Left ventricle myocardium inferior (tissue), 1 donor: Measurements from ENCODE around the gene FXYD4. TPM values are rescaled to one million over a fixed set of nuclear protein-coding genes. Genes with fewer than 3 reads are reported as not detected.
A peak's percentile ranks its signal among the peaks of the same experiment; 100 is the strongest.

Source experiments
- DNase-seq: peaks from one replicate; pipeline ENCODE4 v3.0.0-alpha.2; 2020
- H3K27ac ChIP-seq: fragments of 200-600 bp; replicated peaks from 2 replicates; pipeline ENCODE4 v1.8.0; 2021
- H3K27me3 ChIP-seq: fragments of 200-600 bp; 2 replicates; pipeline ENCODE4 v1.8.0; 2021; ENCODE audit warnings: low read depth
- H3K36me3 ChIP-seq: fragments of 200-600 bp; 2 replicates; pipeline ENCODE4 v1.8.0; 2021
- H3K4me1 ChIP-seq: fragments of 200-600 bp; 2 replicates; pipeline ENCODE4 v1.8.0; 2021
- H3K4me3 ChIP-seq: fragments of 200-600 bp; 2 replicates; pipeline ENCODE4 v1.8.0; 2021; ENCODE audit warnings: mild to moderate bottlenecking, moderate library complexity
- H3K9me3 ChIP-seq: fragments of 200-600 bp; replicated peaks from 2 replicates; pipeline ENCODE4 v1.8.0; 2021
- intact Hi-C: fragments of 100-400 bp; cut with micrococcal nuclease; formaldehyde crosslinking; loops from one replicate; pipeline ENCODE4 v1.11.0; 2022
- total RNA-seq: library from RNA; stranded (reverse); fragmentation: NEBNext Ultra II Directional; extraction: Animal tissue kit (Norgen Biotek cat#: 25700); gene quantifications from one replicate; pipeline ENCODE4 v1.2.1, GENCODE V29; 2021
- TF ChIP-seq, protein P1 (sequence below): fragments of 200-600 bp; IDR thresholded peaks from 2 replicates; pipeline ENCODE4 v1.8.0; 2021; ENCODE audit warnings: antibody characterized with exemption, mild to moderate bottlenecking, borderline replicate concordance
- donor health status: DM: no; HTN: yes; CAD: no; lungs with severe emphysema.

The FXYD4 gene
- total RNA-seq, 1 donor from 2014 or later = not detected

DNA sequence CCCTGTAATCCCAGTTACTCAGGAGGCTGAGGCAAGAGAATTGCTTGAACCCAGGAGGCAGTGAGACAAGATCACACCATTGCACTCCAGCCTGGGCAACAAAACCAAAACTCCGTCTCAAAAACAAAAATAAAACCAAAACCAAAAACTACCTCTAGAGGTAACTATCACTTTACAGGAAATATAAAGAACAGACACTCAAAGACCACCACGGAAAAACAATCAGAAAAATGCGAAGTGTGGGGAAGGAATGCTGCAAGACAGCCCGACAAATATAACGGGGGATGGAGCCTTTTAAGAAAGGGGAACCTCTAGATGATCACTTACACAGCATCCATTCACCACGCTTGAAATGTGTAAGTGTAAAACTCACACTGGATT, 33.3 kb downstream of the FXYD4 start:
- DNase-seq = no peak
- H3K9me3 ChIP-seq = no peaks in the 10 kb centered on the region
- peaks cover 93% of the 10 kb centered on the region for H3K4me1 ChIP-seq
- H3K27ac ChIP-seq = no peak overlapping the region
- peaks cover 2% of the 10 kb centered on the region for H3K36me3 ChIP-seq
- TF ChIP-seq, protein P1, sequence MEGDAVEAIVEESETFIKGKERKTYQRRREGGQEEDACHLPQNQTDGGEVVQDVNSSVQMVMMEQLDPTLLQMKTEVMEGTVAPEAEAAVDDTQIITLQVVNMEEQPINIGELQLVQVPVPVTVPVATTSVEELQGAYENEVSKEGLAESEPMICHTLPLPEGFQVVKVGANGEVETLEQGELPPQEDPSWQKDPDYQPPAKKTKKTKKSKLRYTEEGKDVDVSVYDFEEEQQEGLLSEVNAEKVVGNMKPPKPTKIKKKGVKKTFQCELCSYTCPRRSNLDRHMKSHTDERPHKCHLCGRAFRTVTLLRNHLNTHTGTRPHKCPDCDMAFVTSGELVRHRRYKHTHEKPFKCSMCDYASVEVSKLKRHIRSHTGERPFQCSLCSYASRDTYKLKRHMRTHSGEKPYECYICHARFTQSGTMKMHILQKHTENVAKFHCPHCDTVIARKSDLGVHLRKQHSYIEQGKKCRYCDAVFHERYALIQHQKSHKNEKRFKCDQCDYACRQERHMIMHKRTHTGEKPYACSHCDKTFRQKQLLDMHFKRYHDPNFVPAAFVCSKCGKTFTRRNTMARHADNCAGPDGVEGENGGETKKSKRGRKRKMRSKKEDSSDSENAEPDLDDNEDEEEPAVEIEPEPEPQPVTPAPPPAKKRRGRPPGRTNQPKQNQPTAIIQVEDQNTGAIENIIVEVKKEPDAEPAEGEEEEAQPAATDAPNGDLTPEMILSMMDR = no peak
- intact Hi-C loops = no loop called here
- peak overlapping the region; percentile 8 for H3K4me3 ChIP-seq
- H3K27me3 ChIP-seq = no peaks in the 10 kb centered on the region

GRCh38 chr10:43407148-43407575, 35.7 kb downstream of the FXYD4 start:
- intact Hi-C loops = no loop called here

DNA sequence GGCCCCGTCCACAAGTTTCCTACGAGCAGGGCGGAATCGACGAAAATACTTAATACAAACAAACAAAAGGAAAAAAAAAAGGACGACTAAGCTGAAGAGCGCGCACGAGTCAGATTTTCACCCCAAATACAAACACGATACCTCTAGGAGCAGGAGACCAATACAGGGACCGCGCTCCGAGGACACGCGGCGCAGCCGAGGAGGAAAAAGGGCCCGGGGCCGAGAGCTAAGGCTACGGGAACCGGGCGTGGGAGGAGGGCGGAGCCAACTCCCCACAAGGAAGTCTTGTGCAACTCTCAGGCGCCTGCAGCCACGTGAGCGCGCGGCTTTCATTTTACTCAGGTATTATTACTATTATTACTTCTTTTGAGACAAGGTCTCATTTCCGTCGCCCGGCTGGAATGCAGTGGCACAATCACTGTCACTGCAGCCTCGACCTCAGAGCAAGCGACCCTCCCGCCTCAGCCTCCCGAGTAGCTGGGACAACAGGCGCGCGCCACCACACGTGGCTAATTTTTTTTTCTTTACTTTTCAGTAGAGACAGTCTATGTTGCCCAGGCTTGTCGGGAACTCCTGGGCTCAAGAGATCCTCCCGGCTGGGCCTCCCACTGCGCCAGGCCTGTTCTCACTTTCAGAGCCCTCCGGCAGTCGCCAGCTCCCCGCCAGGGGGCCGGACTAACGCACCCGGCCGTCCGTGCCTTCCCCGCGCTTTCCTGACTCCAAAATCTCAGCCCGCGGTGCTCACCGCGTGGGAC, 36.3 kb downstream of the FXYD4 start:
- H3K9me3 ChIP-seq = no peaks in the 10 kb centered on the region
- H3K27ac ChIP-seq = peak overlapping the region; percentile 98
- TF ChIP-seq, protein P1 = peak; percentile 53
- H3K36me3 ChIP-seq = no peaks in the 10 kb centered on the region
- H3K27me3 ChIP-seq = no peaks in the 10 kb centered on the region
- peaks cover 70% of the 10 kb centered on the region for H3K4me1 ChIP-seq
- H3K4me3 ChIP-seq = peak overlapping the region; percentile 85
- intact Hi-C loops = no loop called here
- peak; percentile 92 for DNase-seq

More at GRCh38 chr10:43407148-43407575, 35.7 kb downstream of the FXYD4 start:
- Histone ChIP-seq H3K4me3 (peak overlapping the region; percentile 85), H3K4me1 (peaks cover 76% of the 10 kb centered on the region), H3K27me3 (no peaks in the 10 kb centered on the region), H3K9me3 (no peaks in the 10 kb centered on the region), H3K36me3 (no peaks in the 10 kb centered on the region), H3K27ac (peak overlapping the region; percentile 98)
- TF ChIP-seq, protein P1 = no peak
- DNase-seq = peak; percentile 68

GRCh38 chr10:43408331-43408709, 36.9 kb downstream of the FXYD4 start:
- TF ChIP-seq, protein P1 = no peak
- Histone ChIP-seq H3K4me3 (peak overlapping the region; percentile 85), H3K27ac (peak overlapping the region; percentile 98), H3K4me1 (peaks cover 64% of the 10 kb centered on the region), H3K36me3 (no peaks in the 10 kb centered on the region), H3K9me3 (no peaks in the 10 kb centered on the region), H3K27me3 (no peaks in the 10 kb centered on the region)
- no peak for DNase-seq
- intact Hi-C loops = no loop called here

DNA sequence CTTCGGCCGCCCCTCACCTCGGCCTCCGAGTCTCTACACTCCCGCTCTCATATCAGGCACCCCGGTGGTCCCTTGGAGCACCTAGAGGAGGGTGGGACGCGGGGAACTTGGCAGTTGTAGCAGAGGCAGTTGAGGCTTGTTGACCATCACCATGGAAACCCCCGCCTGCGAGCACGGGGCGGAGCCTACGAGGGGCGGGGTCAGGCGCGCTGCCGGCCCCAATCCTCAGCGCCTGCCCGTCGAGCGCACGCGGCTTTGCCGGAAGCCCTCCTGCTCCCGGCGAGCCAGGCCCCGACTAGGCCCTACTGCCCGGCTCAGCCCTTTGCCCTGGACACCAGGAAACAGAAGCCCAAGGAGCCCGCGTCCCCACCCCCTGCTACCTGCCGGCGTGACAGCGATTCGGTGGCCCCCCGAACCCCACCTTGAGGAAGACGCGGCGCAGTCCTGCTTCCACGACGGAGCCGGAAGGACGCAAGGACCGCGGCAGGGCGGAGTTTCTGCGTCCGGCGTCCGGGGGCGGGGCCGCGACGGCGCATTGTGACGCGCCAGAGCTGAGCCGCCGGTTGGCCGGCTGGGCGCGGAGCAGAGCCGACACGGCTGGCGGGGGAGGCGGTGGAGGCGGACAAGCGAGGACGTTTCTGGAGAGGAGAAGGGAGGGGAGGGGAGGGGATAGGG, 37.4 kb downstream of the FXYD4 start, which contains the start of gene HNRNPF:
Gene HNRNPF (minus strand): TSS at position 477 of the 675 bp plus-strand sequence. CDS start 21,302 bp downstream, outside the sequence.
- intact Hi-C loops = no loop called here
- TF ChIP-seq, protein P1 = no peak
- H3K27ac ChIP-seq = peak within 1 kb of the TSS; percentile 98

More for the DNA sequence above, 37.4 kb downstream of the FXYD4 start, which contains the start of gene HNRNPF:
- no peaks in the 10 kb centered on the region for H3K9me3 ChIP-seq
- H3K36me3 ChIP-seq = no peaks in the 10 kb centered on the region
- H3K4me1 ChIP-seq = peaks cover 59% of the 10 kb centered on the region
- DNase-seq = peak; percentile 95
- no peaks in the 10 kb centered on the region for H3K27me3 ChIP-seq
- peak within 1 kb of the TSS; percentile 85 for H3K4me3 ChIP-seq
